ENCODE data around the gene RBBP5.

Gene RBBP5

DNA sequence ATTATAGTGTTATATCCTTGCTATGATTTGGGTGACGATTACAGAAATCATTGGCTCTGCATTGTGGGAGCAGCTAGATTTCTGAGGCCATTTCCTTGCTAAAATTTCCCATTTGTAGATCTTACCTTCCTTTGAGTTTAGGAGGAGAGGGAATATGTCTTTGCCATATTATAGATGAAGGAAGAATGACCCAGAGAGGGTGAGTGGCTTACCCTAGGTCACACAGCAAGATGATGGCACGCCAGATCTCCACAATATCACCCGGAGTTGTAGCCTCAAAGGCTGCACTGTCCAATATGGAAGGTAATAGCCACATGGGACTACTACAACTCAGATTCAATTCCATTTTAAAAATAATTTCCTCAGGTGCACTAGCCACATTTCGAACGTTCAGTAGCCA is 68.5 kb downstream of the RBBP5 start:
- no peak for DNase-seq

- DNase-seq = no peak
These were observed 69.1 kb downstream of the RBBP5 start for GRCh38 chr1:205052690-205053089.

DNA sequence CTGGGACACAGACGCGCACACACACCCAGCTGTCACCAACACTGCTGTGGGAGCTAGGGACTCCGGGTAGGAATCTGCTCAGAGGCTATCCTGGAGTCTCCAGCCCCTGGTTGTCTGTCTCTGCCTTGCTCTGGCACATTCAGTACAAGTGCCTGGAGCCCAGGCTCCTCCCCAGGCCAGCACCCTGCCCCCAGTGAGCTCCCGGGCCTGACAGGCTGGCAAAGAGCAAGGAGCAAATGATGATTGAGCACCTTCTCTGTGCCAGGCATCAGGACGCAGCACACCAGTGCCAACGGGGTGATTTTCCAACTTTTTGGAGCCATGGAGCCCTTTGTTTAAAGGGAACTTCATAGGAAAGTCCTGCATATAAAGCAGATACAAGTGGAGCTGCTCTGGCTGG is 72.3 kb downstream of the RBBP5 start:
- no peak for DNase-seq

DNA sequence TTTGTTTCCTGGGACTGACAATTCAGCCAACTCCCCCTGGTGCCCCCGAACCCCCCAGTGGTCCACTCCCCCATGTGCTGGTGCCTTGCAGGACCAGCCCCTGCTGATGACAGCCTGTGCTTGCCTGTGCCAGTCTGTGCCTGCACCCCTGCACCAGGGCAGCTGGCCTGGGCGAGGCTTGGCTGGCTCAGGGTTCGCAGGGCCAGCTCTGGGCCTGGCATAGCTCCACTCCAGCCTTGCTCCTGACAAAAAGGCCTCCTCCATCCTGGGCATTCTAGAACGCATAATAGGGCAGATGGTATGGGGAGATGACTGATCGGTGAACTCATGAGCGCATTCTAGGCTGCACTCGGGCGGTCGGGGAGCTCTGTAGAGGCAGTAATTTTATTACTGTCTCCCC is 73.4 kb downstream of the RBBP5 start:
- DNase-seq = no peak

- no peak for DNase-seq
These were observed 74.0 kb downstream of the RBBP5 start for GRCh38 chr1:205047764-205048231.

GRCh38 chr1:205046870-205047269 is 74.9 kb downstream of the RBBP5 start:
- no peak for DNase-seq

GRCh38 chr1:205045146-205045545 is 76.6 kb downstream of the RBBP5 start:
- no peak for DNase-seq

DNA sequence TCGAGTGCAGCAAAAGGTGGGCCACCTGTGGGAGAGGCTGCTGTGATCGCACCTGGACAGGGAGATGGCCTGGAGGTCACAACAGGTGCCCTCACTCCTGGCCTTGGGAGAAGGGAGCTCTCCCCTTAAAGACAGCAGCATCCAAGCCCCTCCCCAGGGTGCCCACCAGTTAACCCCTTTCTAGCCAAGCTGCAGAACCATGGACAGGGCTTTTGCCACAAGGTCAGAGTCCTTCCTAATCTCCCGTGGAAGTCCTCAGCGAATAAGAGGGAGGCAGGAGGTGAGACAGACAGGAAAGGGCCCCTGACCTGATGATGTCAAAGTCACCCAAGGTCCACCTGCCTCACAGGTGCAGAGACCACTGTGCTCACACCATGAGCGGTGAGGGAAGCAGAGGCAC is 77.0 kb downstream of the RBBP5 start:
- DNase-seq = no peak

- DNase-seq = no peak
These were observed 77.9 kb downstream of the RBBP5 start for GRCh38 chr1:205043866-205044265.

DNA sequence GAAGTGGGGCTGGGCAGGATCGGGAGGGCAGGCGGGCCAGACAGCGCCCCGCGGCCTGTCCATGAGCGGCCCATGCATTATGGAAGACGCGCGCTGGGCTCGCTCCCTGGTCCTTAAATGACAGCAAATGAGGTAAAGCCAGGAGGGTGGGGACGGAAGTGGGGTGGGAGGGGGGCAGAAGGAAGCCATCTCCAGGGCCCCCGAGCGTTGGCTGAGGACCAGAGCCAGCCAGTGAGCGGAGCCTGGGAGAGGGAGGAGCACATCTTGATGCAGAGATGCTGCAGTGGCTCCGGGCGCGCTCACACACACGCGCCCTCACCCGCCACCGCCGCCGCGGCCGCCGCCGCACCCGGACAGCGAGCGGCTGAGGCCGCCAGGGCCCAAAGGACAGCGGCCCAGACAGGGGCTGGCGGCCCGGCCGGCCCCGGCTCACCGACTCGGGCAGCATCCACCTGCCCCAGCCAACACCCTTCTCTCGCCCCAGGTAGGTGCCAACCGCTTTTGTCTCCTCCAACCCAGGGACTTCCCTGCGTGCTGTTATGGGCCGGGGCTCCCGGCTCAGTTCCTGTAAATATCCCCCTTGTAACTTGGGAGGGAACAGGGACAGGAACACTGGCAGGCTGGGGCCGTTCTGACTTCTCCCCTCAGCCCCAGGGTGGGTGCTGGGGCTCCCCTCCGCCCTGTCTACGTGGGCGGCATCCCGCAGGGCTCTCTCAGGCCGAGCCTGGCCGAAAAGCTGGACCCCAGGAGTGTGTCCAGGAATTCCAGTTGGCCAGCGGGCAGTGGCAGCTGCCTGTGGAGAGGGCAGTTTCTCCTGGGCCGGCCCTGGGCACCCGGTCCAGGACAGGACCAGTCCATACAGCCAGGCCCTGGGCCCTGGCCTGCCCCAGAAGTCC is 78.6 kb downstream of the RBBP5 start, which contains the start of gene CNTN2:
TSS of gene CNTN2 (plus strand) at position 302 of the 896 bp plus-strand sequence. CDS start 9,974 bp downstream, outside the sequence.
- DNase-seq = no peak

DNA sequence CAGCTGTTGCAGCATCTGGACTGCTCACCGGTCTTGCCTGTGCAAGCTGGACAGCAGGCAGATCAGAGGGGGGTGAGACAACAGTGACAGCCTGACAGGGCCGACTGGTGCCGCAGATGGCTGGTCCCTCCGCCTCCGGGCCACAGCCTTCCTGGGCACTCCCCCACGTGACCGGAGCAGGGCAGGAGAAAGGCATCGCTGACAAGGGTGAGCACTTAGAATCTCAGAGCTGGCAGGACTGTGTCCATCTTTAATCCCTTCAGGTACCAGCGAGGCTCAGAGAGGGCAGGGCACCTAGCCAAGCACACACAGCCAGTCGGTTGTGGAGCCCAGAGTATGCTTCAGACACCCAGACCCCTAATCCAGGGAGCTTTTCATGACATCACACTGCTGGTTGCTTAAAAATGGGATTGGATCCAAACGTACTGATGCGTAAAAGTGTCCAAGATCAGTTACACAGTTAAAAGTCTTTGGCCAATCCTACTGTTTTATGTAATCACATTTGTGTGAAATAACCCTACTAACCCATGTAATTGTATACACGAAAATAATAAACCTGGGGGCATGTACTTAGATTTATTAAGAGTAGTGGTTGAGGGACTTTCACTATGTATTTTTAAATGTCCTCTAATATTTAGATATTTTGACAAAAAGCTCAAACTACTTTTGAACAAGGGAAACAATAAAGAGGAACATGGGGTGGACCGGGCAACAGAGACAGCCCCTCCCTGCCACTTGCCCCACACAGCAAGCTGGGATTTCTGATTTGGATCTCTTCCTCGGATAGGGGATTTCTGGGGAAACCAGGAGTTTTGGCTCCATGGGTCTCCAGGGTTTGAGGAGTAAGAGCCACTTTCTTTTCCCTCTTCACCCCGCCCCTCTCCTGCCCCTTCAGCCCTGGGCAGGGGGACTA is 79.5 kb downstream of the RBBP5 start:
- DNase-seq = no peak

GRCh38 chr1:205041001-205041715 is 80.6 kb downstream of the RBBP5 start:
- no peak for DNase-seq

- DNase-seq = no peak
These were observed 83.5 kb downstream of the RBBP5 start for GRCh38 chr1:205038132-205038786.

GRCh38 chr1:205037539-205037938 is 84.2 kb downstream of the RBBP5 start:
- no peak for DNase-seq

All from NCI-H187 treated with DMSO at 0.1 percent for 48 hours (cell line).